ENCODE results near the gene ITGAX. TPM values are rescaled to one million over a fixed set of nuclear protein-coding genes. Genes with fewer than 3 reads are reported as not detected.

ITGAX gene
- total and polyA plus RNA-seq, 10 of the 15 experiments (the other 5 are each of a cell fraction or from before 2014, with no cell fraction given): 1.6 to 37.9 (median 17.9) TPM

DNA sequence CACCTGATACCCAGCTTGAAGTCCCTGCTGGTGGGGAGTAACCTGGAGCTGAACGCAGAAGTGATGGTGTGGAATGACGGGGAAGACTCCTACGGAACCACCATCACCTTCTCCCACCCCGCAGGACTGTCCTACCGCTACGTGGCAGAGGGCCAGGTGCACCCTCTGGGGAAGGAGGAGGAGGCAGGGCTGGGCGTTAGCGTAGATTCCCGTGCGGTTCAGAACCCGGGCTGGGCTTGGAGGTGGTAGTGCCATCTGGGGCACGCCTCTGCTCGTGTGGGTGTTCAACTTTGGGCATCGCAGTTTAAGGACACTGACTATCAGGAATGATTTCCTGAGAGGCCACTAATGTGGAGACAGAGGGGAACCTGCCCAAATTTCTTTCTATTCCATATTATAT is 18.3 kb downstream of the ITGAX start:
- Histone ChIP-seq H4K20me1 (ENCODE audit: control insufficient read depth, insufficient read depth) (no peaks in the 10 kb centered on the region), H3K36me3 (ENCODE audit: control insufficient read depth in 2 of 2, insufficient read depth in 2 of 2, low read length in 1 of 2) (no peaks in the 10 kb centered on the region), H3K9me3 (replicated peaks; ENCODE audit: control insufficient read depth, insufficient read depth, low read length) (peaks cover 2% of the 10 kb centered on the region; the same call in 1 of the 3 replicates), H3K27ac (ENCODE audit: control insufficient read depth, insufficient read depth) (no peak overlapping the region), H3K4me2 (ENCODE audit: control insufficient read depth, insufficient read depth) (no peak overlapping the region), H3K27me3 (replicated peaks in 1 of 2; ENCODE audit: control insufficient read depth in 2 of 2, insufficient read depth in 2 of 2, low read length in 1 of 2) (no peaks in the 10 kb centered on the region), H3K4me1 (ENCODE audit: control insufficient read depth, insufficient read depth, low read length) (peaks cover 5% of the 10 kb centered on the region), H3K9ac (ENCODE audit: control insufficient read depth, insufficient read depth, low read length) (no peak overlapping the region), H3K4me3 (no peak overlapping the region), H3K79me2 (ENCODE audit: control insufficient read depth, insufficient read depth, low read length) (no peaks in the 10 kb centered on the region), H2AFZ (ENCODE audit: control insufficient read depth, low read depth, low read length) (no peak overlapping the region)
- no peak for TF ChIP-seq PAX8 (IDR thresholded peaks at IDR 0.05)
- no peak for TF ChIP-seq ZNF384 (IDR thresholded peaks at IDR 0.05; ENCODE audit: borderline replicate concordance, low read depth, low read length)
- TF ChIP-seq, protein P1, sequence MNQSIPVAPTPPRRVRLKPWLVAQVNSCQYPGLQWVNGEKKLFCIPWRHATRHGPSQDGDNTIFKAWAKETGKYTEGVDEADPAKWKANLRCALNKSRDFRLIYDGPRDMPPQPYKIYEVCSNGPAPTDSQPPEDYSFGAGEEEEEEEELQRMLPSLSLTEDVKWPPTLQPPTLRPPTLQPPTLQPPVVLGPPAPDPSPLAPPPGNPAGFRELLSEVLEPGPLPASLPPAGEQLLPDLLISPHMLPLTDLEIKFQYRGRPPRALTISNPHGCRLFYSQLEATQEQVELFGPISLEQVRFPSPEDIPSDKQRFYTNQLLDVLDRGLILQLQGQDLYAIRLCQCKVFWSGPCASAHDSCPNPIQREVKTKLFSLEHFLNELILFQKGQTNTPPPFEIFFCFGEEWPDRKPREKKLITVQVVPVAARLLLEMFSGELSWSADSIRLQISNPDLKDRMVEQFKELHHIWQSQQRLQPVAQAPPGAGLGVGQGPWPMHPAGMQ (IDR thresholded peaks at IDR 0.05; ENCODE audit: borderline replicate concordance): no peak
- no peak for TF ChIP-seq POLR2AphosphoS2 (IDR thresholded peaks at IDR 0.05; ENCODE audit: low read depth, low read length)
- TF ChIP-seq, protein P2, sequence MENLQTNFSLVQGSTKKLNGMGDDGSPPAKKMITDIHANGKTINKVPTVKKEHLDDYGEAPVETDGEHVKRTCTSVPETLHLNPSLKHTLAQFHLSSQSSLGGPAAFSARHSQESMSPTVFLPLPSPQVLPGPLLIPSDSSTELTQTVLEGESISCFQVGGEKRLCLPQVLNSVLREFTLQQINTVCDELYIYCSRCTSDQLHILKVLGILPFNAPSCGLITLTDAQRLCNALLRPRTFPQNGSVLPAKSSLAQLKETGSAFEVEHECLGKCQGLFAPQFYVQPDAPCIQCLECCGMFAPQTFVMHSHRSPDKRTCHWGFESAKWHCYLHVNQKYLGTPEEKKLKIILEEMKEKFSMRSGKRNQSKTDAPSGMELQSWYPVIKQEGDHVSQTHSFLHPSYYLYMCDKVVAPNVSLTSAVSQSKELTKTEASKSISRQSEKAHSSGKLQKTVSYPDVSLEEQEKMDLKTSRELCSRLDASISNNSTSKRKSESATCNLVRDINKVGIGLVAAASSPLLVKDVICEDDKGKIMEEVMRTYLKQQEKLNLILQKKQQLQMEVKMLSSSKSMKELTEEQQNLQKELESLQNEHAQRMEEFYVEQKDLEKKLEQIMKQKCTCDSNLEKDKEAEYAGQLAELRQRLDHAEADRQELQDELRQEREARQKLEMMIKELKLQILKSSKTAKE (IDR thresholded peaks at IDR 0.05; ENCODE audit: low read depth, poor library complexity, severe bottlenecking): no peak
- TF ChIP-seq ZBED1 (IDR thresholded peaks at IDR 0.05; ENCODE audit: borderline replicate concordance): no peak
- no peak for TF ChIP-seq NFIC (IDR thresholded peaks at IDR 0.05; ENCODE audit: low read depth, low read length)
- TF ChIP-seq CHD2 (IDR thresholded peaks at IDR 0.05; ENCODE audit: borderline replicate concordance, low read depth, low read length): no peak
- no peak for TF ChIP-seq NFXL1 (IDR thresholded peaks at IDR 0.05; ENCODE audit: borderline replicate concordance)
- TF ChIP-seq, protein P3, sequence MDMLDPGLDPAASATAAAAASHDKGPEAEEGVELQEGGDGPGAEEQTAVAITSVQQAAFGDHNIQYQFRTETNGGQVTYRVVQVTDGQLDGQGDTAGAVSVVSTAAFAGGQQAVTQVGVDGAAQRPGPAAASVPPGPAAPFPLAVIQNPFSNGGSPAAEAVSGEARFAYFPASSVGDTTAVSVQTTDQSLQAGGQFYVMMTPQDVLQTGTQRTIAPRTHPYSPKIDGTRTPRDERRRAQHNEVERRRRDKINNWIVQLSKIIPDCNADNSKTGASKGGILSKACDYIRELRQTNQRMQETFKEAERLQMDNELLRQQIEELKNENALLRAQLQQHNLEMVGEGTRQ (IDR thresholded peaks at IDR 0.05; ENCODE audit: borderline replicate concordance, low read depth, low read length): no peak
- TF ChIP-seq SMARCA5 (IDR thresholded peaks at IDR 0.05): no peak
- TF ChIP-seq, protein P4, sequence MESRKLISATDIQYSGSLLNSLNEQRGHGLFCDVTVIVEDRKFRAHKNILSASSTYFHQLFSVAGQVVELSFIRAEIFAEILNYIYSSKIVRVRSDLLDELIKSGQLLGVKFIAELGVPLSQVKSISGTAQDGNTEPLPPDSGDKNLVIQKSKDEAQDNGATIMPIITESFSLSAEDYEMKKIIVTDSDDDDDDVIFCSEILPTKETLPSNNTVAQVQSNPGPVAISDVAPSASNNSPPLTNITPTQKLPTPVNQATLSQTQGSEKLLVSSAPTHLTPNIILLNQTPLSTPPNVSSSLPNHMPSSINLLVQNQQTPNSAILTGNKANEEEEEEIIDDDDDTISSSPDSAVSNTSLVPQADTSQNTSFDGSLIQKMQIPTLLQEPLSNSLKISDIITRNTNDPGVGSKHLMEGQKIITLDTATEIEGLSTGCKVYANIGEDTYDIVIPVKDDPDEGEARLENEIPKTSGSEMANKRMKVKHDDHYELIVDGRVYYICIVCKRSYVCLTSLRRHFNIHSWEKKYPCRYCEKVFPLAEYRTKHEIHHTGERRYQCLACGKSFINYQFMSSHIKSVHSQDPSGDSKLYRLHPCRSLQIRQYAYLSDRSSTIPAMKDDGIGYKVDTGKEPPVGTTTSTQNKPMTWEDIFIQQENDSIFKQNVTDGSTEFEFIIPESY (IDR thresholded peaks at IDR 0.05): no peak
- TF ChIP-seq SPI1 (IDR thresholded peaks at IDR 0.05; ENCODE audit: borderline replicate concordance, insufficient read depth, low read depth, low read length): no peak
- no peak for TF ChIP-seq EED (IDR thresholded peaks at IDR 0.05; ENCODE audit: low read depth)
- no peak for TF ChIP-seq CREB1 (IDR thresholded peaks at IDR 0.05; ENCODE audit: low read depth)
- WGBS (ENCODE audit: insufficient coverage, insufficient replicate concordance, low lambda C conversion rate, missing lambda C conversion rate): 55% methylated on average over 14 of the region's 14 CpGs
- ATAC-seq: no peak
- no peak for FAIRE-seq
- intact Hi-C loops (cut with micrococcal nuclease; ENCODE audit: unreplicated experiment): no loop called here
- no peak for DNase-seq (ENCODE audit: low read depth, low spot score)
- no TSS peak for BruUV-seq (replicated peaks)
- in situ Hi-C loops (cut with MboI): no loop called here
- ChIA-PET RAD21 (ENCODE audit: unreplicated experiment) (no interaction called here), CTCF (interaction anchor here (2.5 kb wide), 1 partner anchor 10 kb away, joined by 12 read pairs; no protein-coding TSS in a partner anchor), POLR2A (no interaction called here), SMC1A (ENCODE audit: uncharacterized antibody, unreplicated experiment) (interaction anchor here (1.2 kb wide), 2 partner anchors 12 to 68 kb away, joined by 3 read pairs; no protein-coding TSS in a partner anchor)

Data from GM12878 (cell line).